Fibroblast of lung (primary cell): ENCODE measurements around the gene RPN1. TPM values are rescaled to one million over a fixed set of nuclear protein-coding genes. Genes with fewer than 3 reads are reported as not detected.

Experiments used
- DNase-seq, 2 donors: peaks; one replicate each; pipeline versions ENCODE4 v3.0.0 to v3.0.0-alpha.2; 2010; ENCODE audit warnings: low read depth in 2 of 2
- H2AFZ ChIP-seq: 2 replicates; pipeline ENCODE4 v1.5.1; 2012; ENCODE audit warnings: low read length, control low read depth, inconsistent platforms
- H3K27ac ChIP-seq: 2 replicates; pipeline ENCODE4 v1.5.1; 2011; ENCODE audit warnings: low read length, control low read depth; ENCODE audit not compliant: insufficient read depth
- H3K27me3 ChIP-seq: 2 replicates; pipeline ENCODE4 v1.5.1; 2011; ENCODE audit warnings: mild to moderate bottlenecking, low read length; ENCODE audit not compliant: control insufficient read depth, insufficient read depth
- H3K36me3 ChIP-seq: 2 replicates; pipeline ENCODE4 v1.5.1; 2011; ENCODE audit warnings: low read length; ENCODE audit not compliant: control insufficient read depth, insufficient read depth
- H3K4me1 ChIP-seq: 2 replicates; pipeline ENCODE4 v1.5.1; 2011; ENCODE audit warnings: low read length; ENCODE audit not compliant: control insufficient read depth, insufficient read depth; ENCODE audit errors: extremely low read depth
- H3K4me2 ChIP-seq: 2 replicates; pipeline ENCODE4 v1.5.1; 2011; ENCODE audit warnings: low read length, control low read depth; ENCODE audit not compliant: insufficient read depth; ENCODE audit errors: extremely low read depth
- H3K4me3 ChIP-seq, 4 experiments: fragments of 200-600 bp in 1 of 4; sonication (generic) in 1 of 4; replicated peaks in 1 of 4; 2 replicates each; pipeline ENCODE4 v1.5.1; 2011 to 2016; ENCODE audit warnings: low read length in 4 of 4, low read depth in 3 of 4, mild to moderate bottlenecking in 3 of 4, control low read depth in 2 of 4, inconsistent platforms in 1 of 4, mixed read lengths in 1 of 4; ENCODE audit not compliant: insufficient read depth in 1 of 4; ENCODE audit errors: control extremely low read depth in 1 of 4
- H3K79me2 ChIP-seq: 2 replicates; pipeline ENCODE4 v1.5.1; 2012; ENCODE audit warnings: mild to moderate bottlenecking, low read length, inconsistent platforms; ENCODE audit not compliant: control insufficient read depth, insufficient read depth
- H3K9ac ChIP-seq: 2 replicates; pipeline ENCODE4 v1.5.1; 2011; ENCODE audit warnings: mild to moderate bottlenecking, low read length, control low read depth; ENCODE audit not compliant: insufficient read depth
- H3K9me3 ChIP-seq: 2 replicates; pipeline ENCODE4 v1.5.1; 2012; ENCODE audit warnings: low read depth, low read length; ENCODE audit not compliant: control insufficient read depth, insufficient read depth
- H4K20me1 ChIP-seq: 2 replicates; pipeline ENCODE4 v1.5.1; 2011; ENCODE audit warnings: low read length; ENCODE audit not compliant: control insufficient read depth, insufficient read depth; ENCODE audit errors: extremely low read depth
- EZH2 ChIP-seq: IDR thresholded peaks from 2 replicates; pipeline ENCODE4 v1.5.1; 2012; ENCODE audit warnings: low read length, control low read depth, mild to moderate bottlenecking; ENCODE audit errors: missing control alignments
- polyA plus RNA-seq, 2 donors: library from polyadenylated mRNA; depleted of rRNA in 1 of 2; stranded (reverse) in 1 of 2; unstranded in 1 of 2; fragments of >200 nt; gene quantifications; 2 replicates each; pipeline ENCODE4 v1.2.1, GENCODE V29; 2011 to 2012; ENCODE audit warnings: missing spikeins in 1 of 2
- total RNA-seq: library from RNA; depleted of rRNA; stranded (reverse); fragments of >200 nt; gene quantifications from 2 replicates; pipeline ENCODE4 v1.2.1, GENCODE V29; 2014
- TF ChIP-seq, protein P1 (sequence below), 2 donors: IDR thresholded peaks in 1 of 2; conservative IDR thresholded peaks in 1 of 2; 1 replicate in 1 of 2; 2 replicates in 1 of 2; pipeline ENCODE4 v1.5.1; 2011 to 2012; ENCODE audit warnings: low read length in 2 of 2, control low read depth in 1 of 2, inconsistent platforms in 1 of 2, low read depth in 1 of 2, mild to moderate bottlenecking in 1 of 2

RPN1 gene
- total and polyA plus RNA-seq, 2 donors (not counting 1 experiment from before 2014, with no cell fraction given) = 359 to 417 TPM

DNA sequence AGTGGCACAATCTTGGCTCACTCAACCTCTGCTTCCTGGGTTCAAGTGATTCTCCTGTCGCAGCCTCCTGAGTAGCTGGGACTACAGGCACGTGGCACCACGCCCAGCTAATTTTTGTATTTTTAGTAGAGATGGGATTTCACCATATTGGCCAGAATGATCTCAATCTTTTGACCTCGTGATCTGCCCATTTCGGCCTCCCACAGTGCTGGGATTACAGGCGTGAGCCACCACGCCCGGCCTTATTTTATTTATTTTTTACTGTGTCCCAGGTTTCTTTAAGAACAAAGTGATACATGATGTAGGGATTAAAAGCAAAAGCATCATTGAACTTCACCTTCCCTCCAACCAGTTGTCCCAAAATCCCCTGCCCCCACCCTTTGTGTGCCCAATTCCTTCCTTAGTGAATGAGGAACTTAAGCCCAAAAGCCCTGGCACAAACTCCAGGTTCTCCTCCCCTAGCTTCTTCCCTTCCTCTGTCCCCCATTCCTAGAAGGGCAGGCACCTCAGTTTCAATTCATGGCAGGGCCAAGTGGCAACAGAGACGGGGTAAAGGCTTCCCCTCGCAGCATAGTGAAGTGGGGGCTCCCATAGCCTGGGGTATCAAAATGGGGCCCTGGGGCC is 23.7 kb upstream of the RPN1 start:
- Histone ChIP-seq H3K36me3 (no peaks in the 10 kb centered on the region), H3K27me3 (no peaks in the 10 kb centered on the region), H3K79me2 (no peaks in the 10 kb centered on the region), H3K4me3 (no peak overlapping the region), H3K27ac (no peak overlapping the region), H3K9me3 (no peaks in the 10 kb centered on the region), H3K9ac (no peak overlapping the region), H3K4me2 (no peak overlapping the region), H4K20me1 (no peaks in the 10 kb centered on the region), H2AFZ (no peak overlapping the region), H3K4me1 (no peaks in the 10 kb centered on the region)
- DNase-seq = no peak
- TF ChIP-seq, protein P1, sequence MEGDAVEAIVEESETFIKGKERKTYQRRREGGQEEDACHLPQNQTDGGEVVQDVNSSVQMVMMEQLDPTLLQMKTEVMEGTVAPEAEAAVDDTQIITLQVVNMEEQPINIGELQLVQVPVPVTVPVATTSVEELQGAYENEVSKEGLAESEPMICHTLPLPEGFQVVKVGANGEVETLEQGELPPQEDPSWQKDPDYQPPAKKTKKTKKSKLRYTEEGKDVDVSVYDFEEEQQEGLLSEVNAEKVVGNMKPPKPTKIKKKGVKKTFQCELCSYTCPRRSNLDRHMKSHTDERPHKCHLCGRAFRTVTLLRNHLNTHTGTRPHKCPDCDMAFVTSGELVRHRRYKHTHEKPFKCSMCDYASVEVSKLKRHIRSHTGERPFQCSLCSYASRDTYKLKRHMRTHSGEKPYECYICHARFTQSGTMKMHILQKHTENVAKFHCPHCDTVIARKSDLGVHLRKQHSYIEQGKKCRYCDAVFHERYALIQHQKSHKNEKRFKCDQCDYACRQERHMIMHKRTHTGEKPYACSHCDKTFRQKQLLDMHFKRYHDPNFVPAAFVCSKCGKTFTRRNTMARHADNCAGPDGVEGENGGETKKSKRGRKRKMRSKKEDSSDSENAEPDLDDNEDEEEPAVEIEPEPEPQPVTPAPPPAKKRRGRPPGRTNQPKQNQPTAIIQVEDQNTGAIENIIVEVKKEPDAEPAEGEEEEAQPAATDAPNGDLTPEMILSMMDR (conservative IDR thresholded peaks at IDR 0.05 in 1 of 2, IDR thresholded peaks at IDR 0.05 in 1 of 2; ENCODE audit: low read depth in 1 of 2, low read length in 2 of 2) = no peak
- TF ChIP-seq EZH2 = no peak

DNA sequence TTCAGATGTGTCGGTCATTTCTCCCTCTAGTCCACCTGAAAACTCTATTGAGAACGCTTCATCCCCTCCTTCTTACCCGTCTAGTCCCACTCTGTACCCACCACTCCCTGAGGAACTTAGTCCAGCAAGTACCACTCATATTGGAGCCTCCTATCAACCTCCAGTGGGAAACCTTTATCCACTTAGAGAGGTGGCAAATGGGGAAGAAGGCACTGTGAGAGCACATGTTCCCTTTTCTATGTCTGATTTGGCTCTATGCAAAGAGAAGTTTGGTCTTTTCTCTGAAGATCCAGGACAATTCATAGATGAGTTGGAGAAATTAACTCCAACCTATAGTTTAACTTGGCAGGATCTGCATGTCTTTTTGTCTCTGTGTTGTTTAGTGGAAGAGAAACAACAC is 17.0 kb upstream of the RPN1 start:
- Histone ChIP-seq H3K27me3 (peaks cover 6% of the 10 kb centered on the region), H2AFZ (no peak overlapping the region), H3K27ac (no peak overlapping the region), H3K9ac (no peak overlapping the region), H3K4me2 (no peak overlapping the region), H4K20me1 (no peaks in the 10 kb centered on the region), H3K4me3 (no peak overlapping the region), H3K36me3 (no peaks in the 10 kb centered on the region), H3K9me3 (no peaks in the 10 kb centered on the region), H3K4me1 (no peaks in the 10 kb centered on the region), H3K79me2 (no peaks in the 10 kb centered on the region)
- DNase-seq = no peak
- no peak for TF ChIP-seq EZH2
- TF ChIP-seq, protein P1 (conservative IDR thresholded peaks at IDR 0.05 in 1 of 2, IDR thresholded peaks at IDR 0.05 in 1 of 2; ENCODE audit: low read depth in 1 of 2, low read length in 2 of 2) = no peak

- Histone ChIP-seq H3K27me3 (peaks cover 6% of the 10 kb centered on the region), H3K36me3 (no peaks in the 10 kb centered on the region), H3K9me3 (no peaks in the 10 kb centered on the region), H3K4me3 (no peak overlapping the region), H2AFZ (no peak overlapping the region), H3K79me2 (no peaks in the 10 kb centered on the region), H4K20me1 (no peaks in the 10 kb centered on the region), H3K4me1 (no peaks in the 10 kb centered on the region), H3K9ac (no peak overlapping the region), H3K27ac (no peak overlapping the region), H3K4me2 (no peak overlapping the region)
- no peak for TF ChIP-seq EZH2
- TF ChIP-seq, protein P1 (conservative IDR thresholded peaks at IDR 0.05 in 1 of 2, IDR thresholded peaks at IDR 0.05 in 1 of 2; ENCODE audit: low read depth in 1 of 2, low read length in 2 of 2) = peak in 1 of 2 donors; percentile 16
- DNase-seq = peak in 1 of 2 donors; percentile 28
These were observed 14.9 kb upstream of the RPN1 start for GRCh38 chr3:128665362-128666021.
